HTERT RPE-1 (cell line): ENCODE data around the gene CDHR1.

Source experiments
- in situ Hi-C: fragments of 300-500 bp; cut with MboI; formaldehyde crosslinking; loops from 4 replicates; pipeline ENCODE4 v1.14.3; 2020; ENCODE audit warnings: low sequenced_read_pairs

Gene CDHR1

DNA sequence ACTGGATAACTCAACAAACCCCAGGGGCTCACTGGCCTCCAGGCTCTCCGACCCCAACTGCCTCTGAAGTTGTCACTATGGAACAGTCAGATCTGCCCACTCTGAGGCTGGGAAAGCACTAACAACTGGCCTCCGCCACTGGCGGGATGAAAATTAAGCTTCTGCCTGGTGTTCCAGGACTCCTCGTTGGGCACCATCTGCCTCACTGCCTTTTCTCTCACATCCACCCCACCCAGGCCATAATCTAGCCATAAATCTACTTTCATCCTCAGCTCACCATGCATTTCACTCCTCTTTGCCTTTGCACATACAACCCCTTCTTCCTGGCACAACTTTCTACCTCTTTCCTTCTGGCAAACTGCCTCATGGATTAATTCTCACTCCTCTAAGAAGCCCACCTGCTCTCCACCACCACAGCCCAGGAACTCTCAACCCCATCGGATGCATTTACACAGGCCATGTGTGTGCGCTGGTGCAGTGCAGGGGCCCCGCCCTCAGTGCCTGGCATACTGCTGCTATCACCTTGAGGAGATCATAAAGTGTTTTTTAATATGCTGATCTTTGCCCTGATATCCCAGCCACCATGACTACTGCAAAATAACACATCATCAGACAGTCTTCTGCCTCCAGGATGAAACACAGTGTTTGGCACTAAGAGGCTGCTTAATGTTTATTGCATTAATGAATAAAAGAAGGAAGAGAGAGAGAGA is 4.0 kb downstream of the CDHR1 start:
- in situ Hi-C loops = no loop called here

DNA sequence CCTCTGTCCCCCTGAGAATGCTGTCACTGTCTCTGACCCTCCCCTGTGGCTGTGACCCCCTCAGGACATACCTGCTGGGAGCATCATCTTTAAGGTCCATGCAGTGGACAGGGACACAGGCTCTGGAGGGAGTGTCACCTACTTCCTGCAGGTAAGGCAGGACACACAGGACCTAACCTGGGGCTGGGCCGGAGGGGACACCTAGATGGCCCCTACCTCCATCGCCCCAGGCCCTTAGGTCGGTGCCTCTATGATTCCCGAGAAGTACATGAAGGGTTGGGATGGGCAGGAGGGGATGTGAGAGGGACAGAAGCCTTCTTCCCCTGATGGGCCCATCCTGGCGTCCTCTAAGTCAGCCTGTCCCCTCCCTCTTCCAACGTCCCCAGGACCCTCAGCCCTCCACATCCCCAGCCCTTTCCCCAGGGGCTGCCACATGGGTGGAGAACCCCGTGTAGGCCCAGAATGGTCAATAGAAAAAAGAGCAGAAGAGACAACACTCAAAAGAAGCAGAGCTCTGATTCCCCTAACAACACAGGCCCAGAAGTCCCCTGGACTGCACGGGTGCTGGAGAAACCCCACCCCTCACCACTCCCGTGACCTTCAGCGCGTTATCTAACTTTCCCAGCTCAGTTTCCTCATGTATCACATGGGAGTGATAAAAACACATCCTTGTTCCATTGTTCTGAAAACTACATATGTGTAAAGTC is 6.4 kb downstream of the CDHR1 start:
- in situ Hi-C loops = no loop called here

DNA sequence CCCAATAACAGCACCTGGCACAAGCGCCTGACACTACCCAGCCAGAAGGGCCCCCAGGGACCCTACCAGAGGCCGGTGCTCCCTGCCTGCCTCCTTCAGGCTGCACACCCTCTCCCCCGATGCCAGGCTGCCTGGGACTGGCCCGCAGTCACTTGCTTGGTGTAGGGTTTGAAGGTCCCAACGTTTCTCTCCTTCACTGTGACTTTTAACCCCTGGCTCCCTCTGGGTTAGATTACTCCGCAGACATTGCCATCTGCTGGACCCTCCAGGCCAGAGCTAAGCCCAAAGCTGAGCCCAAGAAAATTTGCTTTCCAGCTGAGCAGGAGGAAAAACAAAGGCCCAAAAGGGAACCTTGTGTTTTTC is 6.9 kb downstream of the CDHR1 start:
- in situ Hi-C loops = no loop called here

DNA sequence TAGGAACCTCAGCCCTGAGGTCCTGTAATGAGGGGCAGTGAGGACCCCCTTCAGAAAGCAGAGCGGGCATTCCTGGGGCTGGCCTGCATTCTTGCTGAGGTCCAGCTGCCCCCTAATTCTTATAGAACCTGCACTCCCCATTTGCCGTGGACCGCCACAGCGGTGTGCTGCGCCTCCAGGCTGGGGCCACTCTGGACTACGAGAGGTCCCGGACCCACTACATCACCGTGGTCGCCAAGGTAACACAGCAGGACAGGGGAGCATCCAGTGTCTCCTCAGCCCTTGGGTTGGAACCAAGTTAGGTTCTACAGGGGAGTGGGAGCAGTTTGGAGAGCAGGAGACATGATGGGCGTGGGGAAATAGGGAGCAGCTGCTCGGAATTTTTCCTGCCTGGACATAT is 7.3 kb downstream of the CDHR1 start:
- in situ Hi-C loops = no loop called here

DNA sequence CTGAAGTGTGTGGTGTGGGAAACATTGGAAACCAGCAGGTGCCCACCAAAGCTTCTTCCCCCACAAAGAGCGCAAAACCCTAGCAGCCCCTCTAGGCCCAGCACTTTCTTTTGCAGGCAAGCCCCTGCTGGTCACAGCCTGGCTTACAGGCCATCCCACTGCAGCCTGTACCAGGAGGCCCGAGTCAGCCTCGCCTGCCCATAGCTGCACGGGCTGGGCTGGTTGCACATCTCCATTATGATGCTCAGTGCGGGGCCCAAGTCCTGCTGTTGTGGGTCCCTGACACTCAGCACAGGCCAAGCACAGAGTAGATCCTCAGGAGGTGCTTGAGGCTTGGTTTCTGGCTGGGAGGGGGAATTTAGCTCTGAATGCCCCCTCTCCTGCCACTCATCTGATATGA is 8.0 kb downstream of the CDHR1 start:
- in situ Hi-C loops = no loop called here

DNA sequence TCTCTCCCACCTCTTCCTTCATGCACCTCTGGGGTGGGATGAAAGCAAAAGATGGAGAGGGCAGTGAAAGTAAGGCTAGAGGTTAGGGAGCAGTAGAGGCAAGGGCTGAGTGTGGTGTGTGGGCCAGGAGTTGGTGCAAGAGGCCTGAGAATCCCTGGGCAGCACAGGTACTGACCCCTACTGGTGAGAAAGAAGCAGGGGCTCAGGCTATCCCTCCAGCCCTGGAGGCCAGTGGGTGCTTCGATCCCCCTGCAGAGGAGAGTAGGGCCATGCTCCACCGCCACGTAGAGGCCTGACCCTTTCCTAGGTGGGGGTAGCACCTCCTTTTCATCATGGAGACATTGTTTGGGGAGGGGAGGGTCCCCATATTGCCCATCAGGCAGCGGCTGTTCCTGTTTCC is 9.8 kb downstream of the CDHR1 start:
- in situ Hi-C loops = no loop called here

DNA sequence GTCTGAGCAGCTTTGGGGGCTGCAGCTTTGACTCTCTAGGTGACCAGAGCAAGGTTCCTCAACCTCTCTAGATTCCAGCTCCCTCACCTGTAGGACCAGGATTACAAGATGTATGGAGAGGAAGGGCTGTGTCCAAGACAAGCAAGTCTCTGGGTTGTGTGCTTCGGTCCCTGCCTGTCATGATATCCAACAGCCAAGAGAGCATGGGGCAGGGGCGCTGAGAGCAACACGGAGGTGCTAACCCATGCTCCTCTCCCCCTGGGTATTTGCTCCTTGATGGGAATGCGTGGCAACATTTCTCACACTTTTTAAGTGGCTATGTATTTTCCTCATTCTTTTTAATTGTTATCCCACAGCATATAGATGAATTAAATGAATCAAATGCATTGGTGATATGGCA is 10.3 kb downstream of the CDHR1 start:
- in situ Hi-C loops = no loop called here

DNA sequence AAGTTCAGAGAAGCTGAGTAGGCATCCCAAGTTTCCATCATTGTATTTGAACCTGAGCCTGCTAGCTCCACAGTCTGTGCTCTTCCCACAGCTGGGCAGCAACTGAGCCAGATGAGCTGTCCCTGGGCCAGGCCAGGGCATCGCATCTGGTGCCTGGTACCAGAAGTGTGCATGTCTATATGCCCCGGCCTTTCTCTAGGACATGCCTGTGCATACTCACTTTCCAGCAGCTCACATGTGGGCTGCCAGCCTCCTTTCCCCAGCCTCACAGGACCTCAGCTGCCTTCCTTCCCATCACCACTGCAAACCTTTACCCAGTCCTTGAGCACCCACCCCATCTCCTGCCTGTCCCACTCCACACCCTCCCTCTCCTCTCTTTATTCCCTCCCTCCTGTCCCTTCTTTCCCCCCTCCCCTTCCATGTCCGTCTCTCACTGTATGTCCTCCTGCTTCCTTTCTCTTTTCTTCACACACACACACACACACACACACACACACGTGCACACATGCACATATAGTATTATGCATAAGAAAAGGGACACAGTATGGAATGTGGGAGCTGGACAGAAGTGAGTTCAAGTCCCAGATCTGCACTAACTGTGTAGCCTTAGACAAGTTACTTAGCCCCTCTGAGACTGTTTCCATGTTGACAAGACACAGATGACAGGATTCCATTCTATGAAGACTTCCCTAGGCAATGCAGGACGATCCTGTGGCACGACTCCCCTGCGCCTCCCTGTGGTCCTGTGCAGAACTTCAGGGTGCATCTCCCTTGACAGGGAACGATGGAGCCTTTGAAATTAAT is 10.9 kb downstream of the CDHR1 start:
- in situ Hi-C loops = no loop called here

DNA sequence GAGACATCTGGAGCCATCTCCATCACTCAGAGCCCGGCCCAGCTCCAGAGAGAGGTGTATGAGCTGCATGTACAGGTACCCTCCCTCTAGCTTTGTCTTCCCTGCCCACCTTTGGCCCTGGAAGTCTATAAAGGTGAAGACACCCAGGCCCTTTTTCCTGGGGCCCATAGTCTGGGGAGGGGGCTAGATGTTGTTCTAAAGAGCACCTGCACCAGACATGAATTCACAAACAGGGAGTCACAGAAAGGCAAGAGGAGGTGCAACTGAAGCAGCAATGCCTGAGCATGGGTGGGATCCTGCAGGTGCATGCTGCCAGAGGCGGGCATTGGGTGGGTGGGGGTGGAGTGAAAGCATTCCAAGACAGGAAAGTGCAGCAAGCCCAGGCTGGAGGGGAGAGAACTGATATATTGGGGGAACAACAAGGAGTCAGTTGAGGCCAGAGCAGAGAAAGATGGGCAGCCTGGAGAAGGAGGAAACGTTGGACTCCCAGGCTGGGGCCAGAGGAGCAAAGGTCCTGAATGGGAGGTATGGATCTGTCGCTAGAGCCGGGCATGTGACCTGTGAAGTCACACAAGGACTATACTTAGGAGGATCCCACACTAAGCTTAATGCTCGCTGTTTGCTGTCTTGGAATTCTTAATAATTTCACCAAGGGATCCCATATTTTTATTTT is 11.7 kb downstream of the CDHR1 start:
- in situ Hi-C loops = no loop called here

DNA sequence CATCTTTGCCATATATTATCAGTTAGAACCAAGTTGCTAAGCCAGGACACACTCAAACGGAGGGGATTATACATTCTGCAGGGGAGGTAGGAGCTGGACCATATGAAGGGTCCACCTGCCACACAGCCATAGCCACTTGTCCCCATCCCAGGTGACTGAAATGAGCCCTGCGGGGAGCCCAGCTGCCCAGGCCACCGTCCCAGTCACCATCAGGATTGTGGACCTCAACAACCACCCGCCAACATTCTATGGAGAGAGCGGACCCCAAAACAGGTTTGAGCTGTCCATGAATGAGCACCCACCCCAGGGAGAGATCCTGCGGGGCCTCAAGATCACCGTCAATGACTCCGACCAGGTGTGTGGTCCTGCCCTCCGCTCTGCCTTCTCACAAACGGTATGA is 13.7 kb downstream of the CDHR1 start:
- in situ Hi-C loops = no loop called here

DNA sequence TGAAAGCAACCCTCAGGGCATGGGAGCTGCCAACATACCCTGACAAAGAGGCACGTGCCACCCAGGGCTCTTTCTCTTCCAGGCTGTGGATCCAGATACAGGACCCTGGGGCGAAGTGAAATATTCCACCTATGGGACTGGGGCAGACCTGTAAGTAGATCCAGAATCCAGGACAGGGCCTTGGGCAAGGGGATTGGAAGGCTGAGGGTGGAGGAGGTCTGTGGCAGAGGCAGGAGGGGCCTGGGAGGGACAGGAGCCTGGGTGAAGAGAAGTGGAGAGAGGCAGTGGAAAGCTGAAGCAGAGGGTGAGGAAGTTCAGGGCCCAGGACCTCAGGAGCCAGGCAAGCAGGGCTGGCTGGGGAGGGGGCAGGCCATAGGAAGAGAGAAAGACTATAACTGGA is 17.2 kb downstream of the CDHR1 start:
- in situ Hi-C loops = no loop called here

DNA sequence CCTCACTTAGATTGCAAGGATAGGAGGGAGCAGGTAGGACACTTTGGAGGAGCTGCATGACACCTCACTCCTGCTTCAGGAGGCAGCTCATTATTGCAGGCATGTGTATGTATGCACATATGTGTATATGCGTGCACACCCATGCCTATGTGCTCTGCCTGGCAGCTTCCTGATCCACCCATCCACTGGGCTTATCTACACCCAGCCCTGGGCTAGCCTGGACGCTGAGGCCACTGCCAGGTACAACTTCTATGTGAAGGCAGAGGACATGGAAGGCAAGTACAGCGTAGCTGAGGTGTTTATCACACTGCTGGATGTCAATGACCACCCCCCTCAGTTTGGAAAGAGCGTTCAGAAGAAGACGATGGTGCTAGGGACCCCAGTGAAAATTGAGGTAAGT is 17.7 kb downstream of the CDHR1 start:
- in situ Hi-C loops = no loop called here

DNA sequence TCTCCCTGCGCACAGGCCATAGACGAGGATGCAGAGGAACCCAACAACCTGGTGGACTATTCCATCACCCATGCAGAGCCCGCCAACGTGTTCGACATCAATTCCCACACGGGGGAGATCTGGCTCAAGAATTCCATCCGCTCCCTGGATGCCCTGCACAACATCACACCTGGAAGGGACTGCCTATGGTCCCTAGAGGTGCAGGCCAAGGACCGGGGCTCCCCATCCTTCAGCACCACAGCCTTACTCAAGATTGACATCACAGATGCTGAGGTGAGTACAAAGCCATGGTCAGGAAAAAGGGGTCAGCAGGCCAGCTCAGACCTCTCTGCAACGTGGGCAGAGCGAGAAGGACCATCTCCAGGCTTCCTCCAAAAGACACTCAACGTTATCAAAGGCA is 18.7 kb downstream of the CDHR1 start:
- in situ Hi-C loops = no loop called here

DNA sequence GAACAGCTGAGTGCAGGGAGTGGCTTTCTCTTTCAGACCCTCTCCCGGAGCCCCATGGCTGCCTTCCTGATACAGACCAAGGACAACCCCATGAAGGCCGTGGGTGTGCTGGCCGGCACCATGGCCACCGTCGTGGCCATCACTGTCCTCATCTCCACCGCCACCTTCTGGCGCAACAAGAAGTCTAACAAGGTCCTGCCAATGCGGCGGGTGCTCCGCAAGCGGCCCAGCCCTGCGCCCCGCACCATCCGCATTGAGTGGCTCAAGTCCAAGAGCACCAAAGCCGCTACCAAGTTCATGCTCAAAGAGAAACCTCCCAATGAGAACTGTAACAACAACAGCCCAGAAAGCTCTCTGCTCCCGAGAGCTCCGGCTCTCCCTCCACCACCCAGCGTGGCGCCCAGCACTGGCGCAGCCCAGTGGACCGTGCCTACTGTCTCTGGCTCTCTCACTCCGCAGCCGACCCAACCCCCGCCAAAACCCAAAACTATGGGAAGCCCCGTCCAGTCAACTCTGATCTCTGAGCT is 19.8 kb downstream of the CDHR1 start:
- in situ Hi-C loops = no loop called here

DNA sequence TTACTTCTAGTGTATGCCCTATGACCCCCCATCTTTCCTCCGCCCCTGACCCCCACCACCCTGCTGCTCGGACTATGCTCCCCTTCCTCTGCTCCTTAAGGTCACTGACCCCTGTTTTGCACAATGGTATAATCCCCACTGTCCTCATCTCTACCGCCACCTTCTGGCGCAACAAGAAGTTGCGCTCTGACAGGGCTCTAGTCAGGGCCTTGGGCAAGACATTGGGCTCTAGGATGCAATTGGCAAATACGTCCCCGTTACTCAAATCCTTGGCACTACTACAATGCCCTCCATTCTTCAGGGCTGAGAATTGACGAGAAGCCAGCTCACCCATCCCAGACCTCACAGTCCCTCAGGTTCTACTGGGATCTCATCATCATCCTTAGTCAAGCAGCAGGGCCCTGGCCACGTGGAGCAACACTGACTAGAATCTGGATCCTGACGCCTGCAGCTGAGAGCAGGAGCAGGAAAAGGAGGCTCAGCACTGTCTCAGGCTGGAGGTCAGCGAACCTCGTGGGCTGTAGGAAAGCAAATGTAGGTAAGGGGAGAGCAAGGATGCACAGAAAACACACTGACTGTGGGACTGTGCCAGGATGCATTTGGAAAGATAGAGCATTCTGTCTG is 20.4 kb downstream of the CDHR1 start:
- in situ Hi-C loops = no loop called here

DNA sequence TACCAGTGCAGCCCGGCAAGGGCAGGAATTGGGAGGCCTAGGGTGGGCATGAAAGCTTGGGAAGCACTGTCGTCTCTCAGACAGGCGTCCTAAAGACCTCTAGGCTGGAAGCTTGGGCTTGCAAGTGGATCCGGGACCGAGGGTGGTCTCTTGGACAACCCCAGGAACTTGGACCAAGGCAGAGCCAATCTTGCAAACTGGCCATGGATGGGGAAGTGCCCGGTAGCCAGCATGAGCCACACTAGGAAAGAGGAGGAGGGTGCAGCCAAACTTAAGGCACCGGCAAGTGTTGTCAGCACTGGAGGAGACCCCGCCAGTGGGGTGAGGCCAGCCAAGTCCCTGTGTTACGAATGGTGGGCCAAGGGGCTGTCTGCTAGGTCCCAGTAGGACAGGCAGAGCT is 22.5 kb downstream of the CDHR1 start:
- in situ Hi-C loops = no loop called here

DNA sequence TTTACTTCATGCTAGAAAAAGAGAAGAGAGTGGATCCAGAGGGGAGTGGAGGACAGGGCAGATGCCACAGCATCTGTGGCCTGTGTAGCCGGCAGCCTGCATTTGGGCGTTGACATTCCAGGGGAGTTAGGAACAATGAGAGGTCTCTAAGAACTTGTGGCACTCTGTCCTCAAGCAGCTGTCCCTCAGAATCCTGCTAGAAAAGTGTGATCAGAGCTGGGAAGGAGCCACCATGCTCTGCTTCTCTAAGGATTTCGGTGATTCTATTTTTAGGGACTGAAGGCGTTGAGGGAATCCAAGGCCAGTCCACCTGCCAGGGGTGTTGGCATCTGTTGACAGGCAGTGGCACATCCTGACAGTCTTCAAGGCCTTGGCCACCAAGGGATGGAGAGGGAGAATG is 23.4 kb downstream of the CDHR1 start:
- in situ Hi-C loops = no loop called here

DNA sequence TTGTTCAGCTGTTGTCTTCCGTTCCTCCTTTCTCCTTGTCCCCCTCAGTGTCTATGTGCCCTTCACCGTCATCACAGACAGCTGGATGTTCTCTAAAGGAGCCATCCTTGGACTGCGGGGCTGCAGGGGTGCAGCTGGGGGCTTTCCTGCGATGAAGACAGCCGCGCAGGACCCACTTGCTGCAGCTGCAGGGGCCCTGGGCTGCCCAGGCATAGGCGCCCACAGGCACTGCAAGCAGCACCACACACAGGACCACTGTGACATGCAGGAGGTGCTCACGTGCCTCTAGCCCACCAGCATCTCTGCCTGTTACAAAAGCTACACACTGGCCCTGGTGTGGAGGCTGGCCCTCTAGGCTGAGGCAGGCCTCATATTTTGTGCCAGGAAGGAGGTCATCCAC is 27.6 kb downstream of the CDHR1 start:
- in situ Hi-C loops = no loop called here

DNA sequence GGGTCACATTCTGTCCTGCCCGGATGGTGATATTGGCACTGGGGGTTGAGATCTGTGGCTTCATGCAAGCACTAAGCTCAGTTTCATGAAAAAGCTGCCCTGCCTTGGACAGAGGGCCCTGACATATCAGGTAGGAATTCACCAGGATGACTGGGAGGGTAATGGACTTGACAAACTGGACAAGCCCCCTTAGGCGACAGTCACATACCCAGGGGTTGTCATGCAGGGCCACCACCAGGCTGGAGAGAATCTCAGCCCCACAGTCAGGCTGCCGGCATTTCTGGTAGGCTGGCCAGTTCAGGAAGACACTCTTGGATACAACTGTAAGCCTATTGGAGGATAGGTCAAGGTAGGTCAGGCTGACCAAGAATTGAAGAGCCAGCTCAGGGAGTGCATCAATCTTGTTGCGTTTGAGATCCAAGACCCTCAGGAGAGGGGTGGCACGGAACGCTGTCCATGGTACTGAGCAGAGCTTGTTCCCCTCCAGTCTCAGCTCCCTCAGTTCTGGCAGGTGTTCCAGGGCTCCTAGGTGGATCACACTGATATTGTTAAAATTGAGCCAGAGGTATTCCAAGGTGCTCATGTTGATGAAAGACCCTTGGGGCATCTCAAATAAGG is 30.2 kb downstream of the CDHR1 start:
- in situ Hi-C loops = no loop called here

DNA sequence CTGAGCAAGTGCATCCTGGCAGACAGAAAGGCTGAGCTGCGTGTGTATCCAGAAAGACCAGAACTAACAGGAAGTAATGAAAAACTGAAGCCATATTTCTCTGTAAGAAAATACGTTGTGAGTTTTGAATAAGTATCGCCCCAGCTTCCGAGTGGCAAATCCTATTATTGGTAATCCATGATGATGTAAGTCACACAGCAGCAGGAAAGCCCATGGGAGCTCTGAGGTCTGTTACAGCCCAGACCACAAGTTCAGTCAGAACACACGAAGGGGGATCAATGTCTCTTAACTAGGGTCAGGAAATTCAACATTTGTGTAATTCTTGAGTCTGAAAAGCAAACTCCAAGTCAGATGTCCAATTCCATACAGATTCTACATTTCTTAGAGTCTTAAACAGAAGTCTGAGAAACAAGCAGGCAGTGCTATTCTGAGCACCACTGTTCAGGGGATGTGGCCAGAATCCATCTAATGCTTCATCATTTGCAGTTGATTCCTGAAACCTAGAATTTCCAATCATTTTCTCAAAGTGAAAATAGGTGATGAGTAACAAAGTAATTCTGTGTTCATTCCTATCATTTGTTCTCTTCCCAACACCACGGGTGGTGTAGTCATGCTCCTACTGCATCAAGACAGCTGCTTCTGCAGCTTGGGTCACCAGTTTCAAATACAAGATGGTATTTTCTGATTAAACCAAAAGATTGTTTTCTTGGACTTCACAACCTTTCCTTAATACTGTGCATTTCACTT is 31.3 kb downstream of the CDHR1 start, which contains the start of gene LRIT2:
Gene LRIT2 (minus strand): TSS at position 118 of the 747 bp plus-strand sequence. CDS start 24 bp downstream, at position 94.
- in situ Hi-C loops = no loop called here
